Neural crest cell (in vitro differentiated cells): Measurements from ENCODE around the gene NDUFS3. TPM values are rescaled to one million over a fixed set of nuclear protein-coding genes. Genes with fewer than 3 reads are reported as not detected.

Experiments used
- DNase-seq: peaks from one replicate; pipeline ENCODE4 v3.0.0; 2021; ENCODE audit warnings: low read depth, mixed read lengths, low spot score
- H3K27ac Mint-ChIP-seq: one replicate; pipeline ENCODE4 v1.8.0; 2021; ENCODE audit warnings: mild to moderate bottlenecking, mixed read lengths; ENCODE audit not compliant: unreplicated experiment
- H3K27me3 Mint-ChIP-seq: 2 replicates; pipeline ENCODE4 v1.8.0; 2021; ENCODE audit warnings: low read depth, mild to moderate bottlenecking, mixed read lengths
- H3K36me3 Mint-ChIP-seq: 2 replicates; pipeline ENCODE4 v1.8.0; 2021; ENCODE audit warnings: low read depth, mild to moderate bottlenecking, mixed read lengths
- H3K4me1 Mint-ChIP-seq: 2 replicates; pipeline ENCODE4 v1.8.0; 2021; ENCODE audit warnings: mixed read lengths
- H3K4me3 Mint-ChIP-seq: one replicate; pipeline ENCODE4 v1.8.0; 2021; ENCODE audit warnings: mild to moderate bottlenecking, mixed read lengths
- H3K9me3 Mint-ChIP-seq: 2 replicates; pipeline ENCODE4 v1.8.0; 2021; ENCODE audit warnings: mixed read lengths
- total RNA-seq: library from RNA; stranded (reverse); gene quantifications from 2 replicates; pipeline ENCODE4 v1.2.1, GENCODE V29; 2021
- TF ChIP-seq, protein P1 (sequence below): fragments of 200-600 bp; sonication (generic); conservative IDR thresholded peaks from 2 replicates; pipeline ENCODE4 v1.5.0; 2021; ENCODE audit warnings: antibody characterized with exemption, mild to moderate bottlenecking

Gene NDUFS3
- total RNA-seq, 1 donor from 2014 or later, result 172 TPM

DNA sequence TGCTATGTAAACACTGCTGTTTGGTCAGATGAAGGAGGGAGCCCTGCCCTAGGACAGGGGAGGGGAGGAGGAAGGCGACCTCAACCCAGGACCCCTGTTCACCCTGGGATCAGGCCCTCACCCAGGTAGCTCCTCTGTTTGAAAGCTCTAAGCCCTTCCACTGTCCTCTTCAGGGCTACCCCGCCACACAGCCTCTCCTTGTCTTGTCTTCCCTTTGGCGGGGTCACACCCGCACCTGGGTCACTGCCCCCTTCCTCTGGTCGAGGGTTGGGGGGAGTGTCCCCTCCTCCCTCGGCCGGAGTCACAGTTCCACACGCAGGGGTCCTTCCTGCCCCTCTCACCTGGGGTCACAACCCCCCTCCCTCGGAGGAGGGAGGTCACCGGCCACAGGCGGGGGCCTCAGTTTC is 13.9 kb upstream of the NDUFS3 start:
- Mint-ChIP-seq H3K36me3 (no peaks in the 10 kb centered on the region), H3K4me1 (peaks cover 11% of the 10 kb centered on the region), H3K9me3 (no peaks in the 10 kb centered on the region), H3K27ac (peak overlapping the region; percentile 57), H3K4me3 (peak overlapping the region; percentile 73), H3K27me3 (no peaks in the 10 kb centered on the region)
- no peak for DNase-seq
- TF ChIP-seq, protein P1, sequence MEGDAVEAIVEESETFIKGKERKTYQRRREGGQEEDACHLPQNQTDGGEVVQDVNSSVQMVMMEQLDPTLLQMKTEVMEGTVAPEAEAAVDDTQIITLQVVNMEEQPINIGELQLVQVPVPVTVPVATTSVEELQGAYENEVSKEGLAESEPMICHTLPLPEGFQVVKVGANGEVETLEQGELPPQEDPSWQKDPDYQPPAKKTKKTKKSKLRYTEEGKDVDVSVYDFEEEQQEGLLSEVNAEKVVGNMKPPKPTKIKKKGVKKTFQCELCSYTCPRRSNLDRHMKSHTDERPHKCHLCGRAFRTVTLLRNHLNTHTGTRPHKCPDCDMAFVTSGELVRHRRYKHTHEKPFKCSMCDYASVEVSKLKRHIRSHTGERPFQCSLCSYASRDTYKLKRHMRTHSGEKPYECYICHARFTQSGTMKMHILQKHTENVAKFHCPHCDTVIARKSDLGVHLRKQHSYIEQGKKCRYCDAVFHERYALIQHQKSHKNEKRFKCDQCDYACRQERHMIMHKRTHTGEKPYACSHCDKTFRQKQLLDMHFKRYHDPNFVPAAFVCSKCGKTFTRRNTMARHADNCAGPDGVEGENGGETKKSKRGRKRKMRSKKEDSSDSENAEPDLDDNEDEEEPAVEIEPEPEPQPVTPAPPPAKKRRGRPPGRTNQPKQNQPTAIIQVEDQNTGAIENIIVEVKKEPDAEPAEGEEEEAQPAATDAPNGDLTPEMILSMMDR, result no peak

DNA sequence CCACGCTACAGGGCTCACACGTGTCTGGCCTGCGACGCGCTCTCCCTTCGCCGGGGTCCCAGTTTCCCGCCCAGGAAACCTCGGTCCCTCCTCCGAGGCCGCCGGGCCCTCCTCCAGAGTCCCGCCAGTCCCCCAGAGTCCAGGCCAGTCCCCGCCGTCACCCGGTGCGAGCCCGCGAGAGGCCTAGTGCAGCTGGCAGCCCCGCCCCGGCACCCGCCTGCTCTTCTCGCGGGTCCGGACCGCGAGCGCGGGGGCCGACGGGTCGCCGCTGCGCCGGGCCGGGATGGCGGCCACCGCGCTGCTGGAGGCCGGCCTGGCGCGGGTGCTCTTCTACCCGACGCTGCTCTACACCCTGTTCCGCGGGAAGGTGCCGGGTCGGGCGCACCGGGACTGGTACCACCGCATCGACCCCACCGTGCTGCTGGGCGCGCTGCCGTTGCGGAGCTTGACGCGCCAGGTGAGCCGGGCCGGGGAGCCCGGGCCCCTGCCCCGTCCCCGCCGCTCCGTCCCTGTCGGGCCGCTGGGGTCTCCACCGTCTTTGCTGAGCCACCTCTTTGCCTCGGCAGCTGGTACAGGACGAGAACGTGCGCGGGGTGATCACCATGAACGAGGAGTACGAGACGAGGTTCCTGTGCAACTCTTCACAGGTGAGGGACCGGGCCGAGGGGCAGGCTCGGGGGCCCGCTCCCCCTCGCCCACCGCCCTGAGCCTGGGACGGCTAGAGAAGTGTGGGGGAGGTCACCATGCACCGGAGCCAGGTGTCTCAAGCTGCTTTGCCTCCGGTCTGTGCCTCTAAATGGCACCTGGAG is 13.3 kb upstream of the NDUFS3 start, which contains the start of gene PTPMT1:
PTPMT1 (plus strand) TSS at position 260 of the 809 bp plus-strand sequence; CDS start at position 284, 24 bp downstream.
- Mint-ChIP-seq H3K27ac (peak within 1 kb of the TSS; percentile 75), H3K27me3 (no peaks in the 10 kb centered on the region), H3K4me3 (peak within 1 kb of the TSS; percentile 87), H3K9me3 (no peaks in the 10 kb centered on the region), H3K4me1 (peaks cover 11% of the 10 kb centered on the region), H3K36me3 (no peaks in the 10 kb centered on the region)
- TF ChIP-seq, protein P1, result no peak
- DNase-seq, result peak; percentile 55

DNA sequence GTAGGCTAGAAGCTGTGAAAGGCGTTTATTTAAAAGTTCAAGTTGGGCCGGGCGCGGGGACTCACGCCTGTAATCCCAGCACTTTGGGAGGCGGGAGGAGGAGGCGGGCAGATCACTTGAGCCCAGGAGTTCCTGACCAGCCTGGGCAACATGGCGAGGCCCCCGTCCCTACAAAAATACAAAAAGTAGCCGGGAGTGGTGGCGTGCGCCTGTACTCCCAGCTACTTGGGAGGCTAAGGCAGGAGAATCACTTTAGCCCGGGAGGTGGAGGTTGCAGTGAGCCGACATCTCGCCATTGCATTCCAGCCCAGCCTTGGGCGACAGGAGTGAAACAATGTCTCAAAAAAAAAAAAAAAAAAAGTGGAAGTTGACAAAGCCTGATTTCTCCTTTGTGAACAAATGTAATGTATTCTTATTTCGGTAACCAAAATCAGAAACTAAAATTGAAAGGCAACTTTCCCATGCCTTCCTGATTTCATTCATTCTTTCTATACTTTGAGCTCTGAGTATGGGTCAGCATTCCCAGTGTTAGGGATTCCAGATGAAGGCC is 12.7 kb upstream of the NDUFS3 start:
- DNase-seq, result no peak
- no peaks in the 10 kb centered on the region for H3K9me3 Mint-ChIP-seq
- TF ChIP-seq, protein P1, result no peak
- peaks cover 11% of the 10 kb centered on the region for H3K4me1 Mint-ChIP-seq
- H3K4me3 Mint-ChIP-seq, result peak overlapping the region; percentile 87
- peaks cover under 1% of the 10 kb centered on the region for H3K36me3 Mint-ChIP-seq
- H3K27ac Mint-ChIP-seq, result peak overlapping the region; percentile 12
- H3K27me3 Mint-ChIP-seq, result no peaks in the 10 kb centered on the region

DNA sequence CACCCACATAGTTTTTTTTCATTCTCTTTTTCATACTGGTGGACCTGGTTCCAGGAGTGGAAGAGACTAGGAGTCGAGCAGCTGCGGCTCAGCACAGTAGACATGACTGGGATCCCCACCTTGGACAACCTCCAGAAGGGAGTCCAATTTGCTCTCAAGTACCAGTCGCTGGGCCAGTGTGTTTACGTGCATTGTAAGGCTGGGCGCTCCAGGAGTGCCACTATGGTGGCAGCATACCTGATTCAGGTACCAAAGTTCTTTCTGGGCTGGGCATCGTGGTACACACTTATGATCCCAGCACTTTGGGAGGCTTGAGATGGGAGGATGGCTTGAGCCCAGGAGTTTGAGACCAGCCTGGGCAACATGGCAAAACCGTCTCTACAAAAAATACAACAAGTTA is 9.2 kb upstream of the NDUFS3 start:
- DNase-seq, result no peak
- H3K36me3 Mint-ChIP-seq, result peaks cover 7% of the 10 kb centered on the region
- H3K27ac Mint-ChIP-seq, result no peak overlapping the region
- peaks cover 11% of the 10 kb centered on the region for H3K4me1 Mint-ChIP-seq
- no peaks in the 10 kb centered on the region for H3K9me3 Mint-ChIP-seq
- H3K4me3 Mint-ChIP-seq, result peak overlapping the region; percentile 31
- TF ChIP-seq, protein P1, result no peak
- H3K27me3 Mint-ChIP-seq, result no peaks in the 10 kb centered on the region

DNA sequence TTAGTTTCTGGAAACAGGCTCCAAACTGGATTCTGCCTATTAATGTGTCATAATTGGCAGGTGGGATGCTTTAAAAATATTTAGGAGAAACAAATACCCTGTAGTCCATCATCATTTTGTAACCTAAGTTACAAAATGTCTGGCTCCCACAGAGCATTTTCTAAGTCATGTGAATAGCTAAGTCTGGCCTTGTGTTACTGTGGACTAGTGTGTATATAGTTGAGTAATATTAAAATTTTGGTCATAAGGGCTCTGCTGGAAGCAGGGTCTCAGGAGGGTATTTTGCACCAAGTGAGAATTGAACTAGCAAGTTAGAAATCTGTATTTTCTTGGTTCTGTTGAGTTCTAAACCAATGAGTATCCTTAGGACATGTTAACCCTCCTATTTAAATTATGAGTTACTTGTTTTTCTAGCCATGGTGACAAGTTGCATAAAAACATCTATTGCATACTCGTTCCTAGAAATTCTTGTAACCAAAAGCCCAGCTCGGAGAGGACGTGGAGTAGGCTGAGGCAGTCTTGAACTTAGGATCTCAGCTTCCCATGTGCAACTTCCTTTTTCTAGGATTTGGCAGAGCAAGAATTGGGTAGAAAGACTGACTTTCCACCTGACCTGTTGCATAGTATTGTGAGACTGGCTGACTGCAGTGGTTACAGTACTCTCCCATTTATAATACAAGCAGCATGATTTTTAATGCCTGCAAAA is 8.1 kb upstream of the NDUFS3 start:
- Mint-ChIP-seq H3K4me3 (peak overlapping the region; percentile 33), H3K27ac (no peak overlapping the region), H3K9me3 (no peaks in the 10 kb centered on the region), H3K4me1 (peaks cover 11% of the 10 kb centered on the region), H3K27me3 (no peaks in the 10 kb centered on the region), H3K36me3 (peaks cover 7% of the 10 kb centered on the region)
- TF ChIP-seq, protein P1, result no peak
- no peak for DNase-seq
